GM19463 (cell line): ENCODE results near the gene OR11G2.
"Not testable (repeated sequence)": the region's sequence is repeated elsewhere in the genome, so short reads cannot be mapped to it uniquely, and the experiment has no call there.

Experiments
- ATAC-seq: cut with Tn5 transposase; IDR thresholded peaks from one replicate; pipeline ENCODE4 v1.9.1; 2021; ENCODE audit warnings: mild to moderate bottlenecking, moderate library complexity; ENCODE audit not compliant: unreplicated experiment

The OR11G2 gene, protein sequence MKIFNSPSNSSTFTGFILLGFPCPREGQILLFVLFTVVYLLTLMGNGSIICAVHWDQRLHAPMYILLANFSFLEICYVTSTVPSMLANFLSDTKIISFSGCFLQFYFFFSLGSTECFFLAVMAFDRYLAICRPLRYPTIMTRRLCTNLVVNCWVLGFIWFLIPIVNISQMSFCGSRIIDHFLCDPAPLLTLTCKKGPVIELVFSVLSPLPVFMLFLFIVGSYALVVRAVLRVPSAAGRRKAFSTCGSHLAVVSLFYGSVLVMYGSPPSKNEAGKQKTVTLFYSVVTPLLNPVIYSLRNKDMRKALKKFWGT

DNA sequence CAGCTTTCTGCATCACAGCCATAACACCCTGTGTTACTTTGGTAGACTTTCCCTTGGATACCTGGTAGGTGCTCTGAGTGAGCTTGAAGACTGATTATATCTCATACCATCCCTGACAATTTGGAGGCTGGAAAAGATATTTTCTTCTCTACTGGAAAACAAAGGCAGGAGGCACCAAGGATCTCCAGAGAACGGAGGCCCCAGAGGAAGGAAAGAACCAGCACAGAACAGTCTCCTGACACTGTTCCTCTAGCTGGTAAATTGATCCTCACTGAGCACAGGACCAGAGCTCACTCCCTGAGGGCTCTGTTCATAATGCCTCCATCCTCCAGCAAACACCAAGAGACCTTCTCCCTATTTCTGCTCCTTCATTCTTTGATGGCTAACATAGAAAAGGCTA is at the start of gene OR11G2:
Gene OR11G2 (plus strand): TSS at position 301 of the 400 bp plus-strand sequence. CDS start 6,542 bp downstream, outside the sequence.
- ATAC-seq, result no peak

DNA sequence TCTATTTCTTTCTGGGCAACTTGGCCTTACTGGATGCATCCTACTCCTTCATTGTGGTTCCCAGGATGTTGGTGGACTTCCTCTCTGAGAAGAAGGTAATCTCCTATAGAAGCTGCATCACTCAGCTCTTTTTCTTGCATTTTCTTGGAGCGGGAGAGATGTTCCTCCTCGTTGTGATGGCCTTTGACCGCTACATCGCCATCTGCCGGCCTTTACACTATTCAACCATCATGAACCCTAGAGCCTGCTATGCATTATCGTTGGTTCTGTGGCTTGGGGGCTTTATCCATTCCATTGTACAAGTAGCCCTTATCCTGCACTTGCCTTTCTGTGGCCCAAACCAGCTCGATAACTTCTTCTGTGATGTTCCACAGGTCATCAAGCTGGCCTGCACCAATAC is 46.8 kb upstream of the OR11G2 start:
- ATAC-seq, result no peak

DNA sequence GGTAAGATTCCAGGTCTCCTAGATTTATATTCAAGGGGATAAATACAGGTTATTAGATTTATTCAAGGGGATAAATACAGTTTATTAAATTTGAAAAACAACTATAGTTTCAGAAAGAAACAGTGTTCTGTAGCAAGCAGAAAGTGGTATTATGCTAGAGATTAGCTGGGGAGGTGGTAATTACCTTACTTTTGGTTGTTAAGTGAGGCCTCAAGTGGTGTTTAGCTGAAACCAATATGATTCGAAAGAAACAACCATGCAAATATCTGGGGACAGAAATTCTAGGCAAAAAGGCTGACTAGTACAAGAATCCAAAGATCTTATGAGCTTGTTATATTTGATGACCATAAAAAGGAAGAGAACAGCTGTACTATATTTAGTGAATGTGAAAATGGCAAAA is 45.9 kb upstream of the OR11G2 start:
- ATAC-seq, result no peak

DNA sequence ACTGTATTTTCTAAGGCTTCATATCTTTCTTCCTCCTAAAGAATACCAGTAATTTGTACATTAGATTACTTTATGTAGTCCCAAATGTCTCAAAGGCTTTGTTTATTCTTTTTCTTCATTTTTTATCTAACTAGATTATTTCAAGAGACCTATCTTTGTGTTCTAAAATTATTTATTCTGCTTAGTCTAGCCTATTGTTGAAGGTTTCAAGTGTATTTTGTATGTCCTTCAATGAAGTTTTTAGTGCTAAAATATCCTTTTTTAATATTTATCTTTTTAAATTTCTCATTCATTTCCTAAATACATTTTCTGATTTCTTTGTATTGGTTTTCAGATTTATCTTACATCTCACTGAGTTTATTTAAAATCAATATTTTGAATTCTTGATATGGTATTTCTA is 26.2 kb upstream of the OR11G2 start:
- no peak for ATAC-seq

DNA sequence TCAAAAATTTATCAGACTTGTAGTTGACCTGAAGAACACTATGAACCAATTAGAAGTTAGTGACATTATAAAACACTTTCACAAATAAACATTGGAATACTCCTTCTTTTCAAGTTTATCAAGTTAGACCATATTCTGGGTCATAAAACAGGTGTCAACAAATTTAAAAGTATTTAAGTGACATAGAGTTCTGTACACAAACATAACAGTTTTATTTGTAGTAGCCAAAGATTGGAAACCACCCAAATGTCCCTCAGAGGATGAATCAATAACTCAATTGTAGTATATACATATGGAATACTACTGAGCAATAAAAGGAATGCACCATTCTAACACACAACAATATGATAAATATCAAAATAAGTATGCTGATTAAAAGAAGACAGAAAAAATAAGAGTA is 23.6 kb upstream of the OR11G2 start:
- ATAC-seq, result no peak

- not testable (repeated sequence) for ATAC-seq
Observed at GRCh38 chr14:20169852-20170251, 20.8 kb upstream of the OR11G2 start.

- not testable (repeated sequence) for ATAC-seq
Observed at GRCh38 chr14:20174205-20174604, 16.5 kb upstream of the OR11G2 start.

GRCh38 chr14:20176330-20176729 is 14.4 kb upstream of the OR11G2 start:
- no peak for ATAC-seq

GRCh38 chr14:20177433-20177974 is 13.2 kb upstream of the OR11G2 start:
- no peak for ATAC-seq

DNA sequence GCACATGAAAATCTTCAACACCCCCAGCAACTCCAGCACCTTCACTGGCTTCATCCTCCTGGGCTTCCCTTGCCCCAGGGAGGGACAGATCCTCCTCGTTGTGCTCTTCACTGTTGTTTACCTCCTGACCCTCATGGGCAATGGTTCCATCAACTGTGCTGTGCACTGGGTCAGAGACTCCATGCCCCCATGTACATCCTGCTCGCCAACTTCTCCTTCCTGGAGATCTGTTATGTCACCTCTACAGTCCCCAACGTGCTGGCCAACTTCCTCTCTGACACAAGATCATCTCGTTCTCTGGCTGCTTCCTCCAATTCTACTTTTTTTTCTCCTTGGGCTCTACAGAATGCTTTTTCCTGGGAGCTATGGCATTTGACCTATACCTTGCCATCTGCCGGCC is 11.5 kb upstream of the OR11G2 start:
- ATAC-seq, result no peak

GRCh38 chr14:20179880-20180279 is 10.8 kb upstream of the OR11G2 start:
- ATAC-seq, result no peak

- ATAC-seq, result no peak
Observed at GRCh38 chr14:20180486-20180885, 10.2 kb upstream of the OR11G2 start.

DNA sequence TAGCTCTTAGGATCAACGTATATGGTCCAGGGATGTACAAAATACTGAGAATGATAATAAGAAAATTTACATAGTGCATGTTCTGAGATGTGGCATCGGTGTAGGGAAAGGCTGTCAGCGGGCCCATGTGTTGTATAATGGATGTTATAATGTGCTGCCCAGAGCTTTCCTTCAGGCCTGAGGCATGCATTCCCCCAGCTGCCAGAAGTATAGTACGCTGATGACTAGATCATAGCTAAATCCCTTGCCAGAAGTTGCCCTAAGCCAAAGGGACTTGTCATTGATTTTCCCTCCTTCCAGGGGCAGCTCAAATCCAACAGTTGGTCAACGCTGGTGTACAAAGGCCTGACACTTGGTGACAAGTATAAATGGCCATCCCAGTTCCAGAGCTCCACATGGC is 6.5 kb upstream of the OR11G2 start:
- no peak for ATAC-seq

DNA sequence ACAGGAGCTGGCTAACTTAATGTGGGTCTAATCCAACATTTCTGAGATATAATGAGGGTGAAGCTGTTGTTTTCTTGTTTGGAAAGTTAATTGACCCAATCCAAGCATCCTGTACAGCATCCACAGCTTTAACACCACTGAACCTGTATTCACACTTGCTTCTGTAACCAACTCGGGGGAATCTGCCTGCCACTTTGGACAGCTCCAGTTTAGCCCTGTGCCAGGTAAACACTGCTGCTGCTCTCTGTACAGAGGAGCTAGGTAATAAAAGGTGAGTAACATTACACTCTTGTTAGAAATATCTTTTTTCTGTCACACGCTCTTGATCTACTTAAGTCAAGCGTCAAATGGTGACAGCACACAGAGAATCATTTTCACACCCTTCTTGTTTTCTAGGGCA is 700 bp downstream of the OR11G2 start:
- ATAC-seq, result no peak

DNA sequence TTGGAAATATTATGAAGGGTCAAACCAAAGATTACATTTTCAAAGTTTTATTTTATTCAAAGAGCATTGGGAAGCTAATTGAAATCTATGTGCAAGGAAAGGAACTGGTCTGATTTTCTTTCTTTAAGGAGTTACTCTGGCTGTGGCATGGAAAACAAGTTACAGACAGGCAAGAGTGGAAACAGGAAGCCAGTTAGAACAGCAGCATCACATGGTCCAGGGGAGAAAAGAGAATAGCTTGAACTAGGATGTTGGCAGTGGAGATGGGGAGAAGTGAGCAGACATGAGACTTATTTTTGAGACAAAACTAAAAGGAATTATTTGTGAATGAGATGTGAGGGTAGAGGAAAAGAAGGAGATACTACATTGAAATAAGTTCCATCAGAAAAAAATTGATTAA is 3.4 kb downstream of the OR11G2 start:
- ATAC-seq, result no peak

DNA sequence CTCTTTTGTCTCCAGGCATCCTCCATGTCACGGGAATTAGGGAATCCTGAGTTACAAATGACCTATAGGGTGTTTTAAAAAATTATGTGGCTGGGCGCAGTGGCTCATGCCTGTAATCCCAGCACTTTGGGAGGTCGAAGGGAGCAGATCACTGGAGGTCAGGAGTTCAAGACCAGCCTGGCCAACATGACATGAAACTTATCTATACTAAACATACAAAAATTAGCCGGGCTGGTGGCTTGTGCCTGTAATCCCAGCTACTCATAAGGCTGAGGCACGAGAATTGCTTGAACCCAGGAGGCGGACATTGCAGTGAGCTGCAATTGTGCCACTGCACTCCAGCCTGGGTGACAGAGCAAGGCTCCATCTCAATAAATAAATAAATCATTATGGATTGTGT is 4.5 kb downstream of the OR11G2 start:
- ATAC-seq, result not testable (repeated sequence)

DNA sequence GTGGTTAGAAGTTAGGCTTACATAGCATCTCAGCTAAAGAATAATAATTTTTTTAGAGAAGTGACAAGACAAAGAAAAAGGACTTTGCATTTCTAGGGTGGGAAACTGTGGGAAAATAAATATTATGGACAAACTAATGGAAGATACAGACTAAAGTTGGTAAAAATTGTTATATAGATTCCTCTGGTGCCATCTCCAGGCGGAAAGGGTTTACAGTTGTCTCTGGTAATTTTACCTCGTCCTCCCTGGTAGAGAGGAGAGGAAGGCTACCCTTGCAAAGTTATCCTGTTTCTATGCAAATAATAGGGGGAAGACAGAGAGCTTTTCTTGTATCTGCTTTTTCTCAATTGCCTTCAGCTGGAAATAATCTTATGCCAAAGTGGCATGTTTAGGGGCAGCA is 5.2 kb downstream of the OR11G2 start:
- ATAC-seq, result no peak

DNA sequence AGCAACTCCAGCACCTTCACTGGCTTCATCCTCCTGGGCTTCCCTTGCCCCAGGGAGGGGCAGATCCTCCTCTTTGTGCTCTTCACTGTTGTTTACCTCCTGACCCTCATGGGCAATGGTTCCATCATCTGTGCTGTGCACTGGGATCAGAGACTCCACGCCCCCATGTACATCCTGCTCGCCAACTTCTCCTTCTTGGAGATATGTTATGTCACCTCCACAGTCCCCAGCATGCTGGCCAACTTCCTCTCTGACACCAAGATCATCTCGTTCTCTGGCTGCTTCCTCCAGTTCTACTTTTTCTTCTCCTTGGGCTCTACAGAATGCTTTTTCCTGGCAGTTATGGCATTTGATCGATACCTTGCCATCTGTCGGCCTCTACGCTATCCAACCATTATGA is 6.8 kb downstream of the OR11G2 start:
- no peak for ATAC-seq

DNA sequence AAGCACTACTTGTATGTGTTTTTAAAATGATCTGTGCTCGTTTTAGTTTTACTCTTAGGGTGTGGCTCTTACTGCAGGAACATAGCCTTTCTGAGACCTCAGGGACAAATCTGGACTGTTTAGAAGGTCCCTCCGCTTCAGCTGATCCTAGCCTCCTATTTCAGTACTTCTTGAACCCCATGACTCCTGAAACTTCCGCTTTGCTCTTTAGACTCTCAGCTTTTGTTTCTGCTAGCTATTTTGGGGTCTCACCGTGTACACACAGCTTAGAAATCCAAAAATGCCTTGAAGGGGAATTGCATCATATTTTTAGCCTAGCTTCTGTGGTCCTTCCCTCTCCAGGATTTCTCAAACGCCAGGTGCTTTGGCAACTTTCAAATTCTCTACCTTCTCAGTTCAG is 8.3 kb downstream of the OR11G2 start:
- ATAC-seq, result no peak

- ATAC-seq, result no peak
Observed at GRCh38 chr14:20204721-20205120, 14.0 kb downstream of the OR11G2 start.

DNA sequence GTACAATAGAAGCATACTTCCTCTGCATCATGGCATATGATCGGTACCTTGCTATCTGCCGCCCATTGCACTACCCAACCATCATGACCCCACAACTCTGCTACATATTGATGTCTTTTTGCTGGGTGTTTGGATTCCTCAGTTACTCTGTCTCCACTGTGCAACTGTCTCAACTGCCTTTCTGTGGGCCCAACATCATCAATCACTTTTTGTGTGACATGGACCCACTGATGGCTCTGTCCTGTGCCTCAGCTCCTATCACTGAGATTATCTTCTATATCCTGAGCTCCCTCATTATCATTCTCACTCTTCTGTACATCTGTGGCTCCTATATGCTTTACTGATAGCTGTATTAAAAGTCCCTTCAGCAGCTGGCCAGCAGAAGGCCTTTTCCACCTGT is 18.9 kb downstream of the OR11G2 start:
- ATAC-seq, result no peak

DNA sequence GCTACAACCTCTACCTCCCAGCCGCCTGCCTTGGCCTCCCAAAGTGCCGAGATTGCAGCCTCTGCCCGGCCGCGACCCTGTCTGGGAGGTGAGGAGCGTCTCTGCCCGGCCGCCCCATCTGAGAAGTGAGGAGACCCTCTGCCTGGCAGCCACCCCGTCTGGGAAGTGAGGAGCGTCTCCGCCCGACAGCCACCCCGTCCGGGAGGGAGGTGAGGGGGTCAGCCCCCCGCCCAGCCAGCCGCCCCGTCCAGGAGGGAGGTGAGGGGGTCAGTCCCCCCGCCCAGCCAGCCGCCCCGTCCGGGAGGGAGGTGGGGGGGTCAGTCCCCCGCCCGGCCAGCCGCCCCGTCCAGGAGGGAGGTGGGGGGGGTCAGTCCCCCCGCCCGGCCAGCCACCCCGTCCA is 21.7 kb downstream of the OR11G2 start:
- ATAC-seq, result not testable (repeated sequence)

GRCh38 chr14:20215196-20215595 is 24.5 kb downstream of the OR11G2 start:
- ATAC-seq, result no peak
